IMR-90 (cell line): ENCODE measurements around the gene CD276. TPM values are rescaled to one million over a fixed set of nuclear protein-coding genes. Genes with fewer than 3 reads are reported as not detected.

Experiments used
- ATAC-seq: fragments of 200-7000 bp; cut with Tn5 transposase; 2 replicates; pipeline ENCODE4 v1.9.1; 2020; ENCODE audit warnings: low read depth, mild to moderate bottlenecking, moderate library complexity
- BruUV-seq: library from RNA; stranded (reverse); fragments of 400-500 nt; replicated peaks from 2 replicates; lab custom pipeline; 2021; lab: Mats Ljungman, UMichigan
- CTCF ChIA-PET: fragments of 300-600 bp; formaldehyde crosslinking; extraction: SDS; loops from one replicate; lab custom pipeline; 2021; ENCODE audit warnings: antibody characterized with exemption; lab: Yijun Ruan, JAX
- POLR2A ChIA-PET: fragments of 300-600 bp; sonication (Branson Sonifier 250); formaldehyde crosslinking; loops from one replicate; lab custom pipeline; 2022; ENCODE audit warnings: antibody characterized with exemption; ENCODE audit not compliant: unreplicated experiment; lab: Charles Lee
- DNase-seq: peaks from one replicate; pipeline ENCODE4 v3.0.0; 2013
- H2AFZ ChIP-seq: replicated peaks from 2 replicates; pipeline ENCODE3; 2013; ENCODE audit warnings: low read length, mild to moderate bottlenecking; ENCODE audit not compliant: poor library complexity
- H2AK5ac ChIP-seq: 2 replicates; pipeline ENCODE4 v1.6.1; 2013; ENCODE audit warnings: low read depth, low read length, inconsistent platforms
- H2AK9ac ChIP-seq: replicated peaks from 2 replicates; pipeline ENCODE3; 2013; ENCODE audit warnings: mild to moderate bottlenecking, low read depth, low read length, moderate library complexity; ENCODE audit not compliant: poor library complexity
- H2BK120ac ChIP-seq: 2 replicates; pipeline ENCODE4 v1.6.1; 2013; ENCODE audit warnings: low read depth, low read length, inconsistent platforms
- H2BK15ac ChIP-seq: 3 replicates; pipeline ENCODE4 v1.6.1; 2013; ENCODE audit warnings: low read depth, low read length, inconsistent platforms
- H2BK20ac ChIP-seq: 2 replicates; pipeline ENCODE4 v1.6.1; 2013; ENCODE audit warnings: low read depth, mild to moderate bottlenecking, inconsistent platforms, low read length, moderate library complexity
- H2BK5ac ChIP-seq: 2 replicates; pipeline ENCODE4 v1.6.1; 2013; ENCODE audit warnings: mild to moderate bottlenecking, low read depth, low read length, inconsistent platforms; ENCODE audit not compliant: poor library complexity, severe bottlenecking
- H3K14ac ChIP-seq: replicated peaks from 2 replicates; pipeline ENCODE4 v1.6.1; 2013; ENCODE audit warnings: low read depth, low read length, inconsistent platforms
- H3K18ac ChIP-seq: 2 replicates; pipeline ENCODE4 v1.6.1; 2013; ENCODE audit warnings: low read depth, low read length, control low read depth
- H3K23ac ChIP-seq: 2 replicates; pipeline ENCODE4 v1.6.1; 2013; ENCODE audit warnings: low read depth, low read length, inconsistent platforms
- H3K27ac ChIP-seq: 2 replicates; pipeline ENCODE4 v1.5.1; 2013; ENCODE audit warnings: mild to moderate bottlenecking, control low read depth, low read length; ENCODE audit not compliant: insufficient read depth
- H3K27me3 ChIP-seq: 2 replicates; pipeline ENCODE4 v1.6.1; 2013; ENCODE audit warnings: low read length; ENCODE audit not compliant: control insufficient read depth, insufficient read depth
- H3K36me3 ChIP-seq: 2 replicates; pipeline ENCODE4 v1.6.1; 2013; ENCODE audit warnings: low read length, mixed read lengths; ENCODE audit not compliant: control insufficient read depth, insufficient read depth
- H3K4ac ChIP-seq: 2 replicates; pipeline ENCODE4 v1.6.1; 2013; ENCODE audit warnings: low read depth, low read length, inconsistent platforms
- H3K4me1 ChIP-seq: 2 replicates; pipeline ENCODE4 v1.6.1; 2013; ENCODE audit warnings: low read length, mixed read lengths; ENCODE audit not compliant: control insufficient read depth, insufficient read depth
- H3K4me2 ChIP-seq: 2 replicates; pipeline ENCODE4 v1.6.1; 2013; ENCODE audit warnings: low read depth, mild to moderate bottlenecking, control low read depth, low read length, moderate library complexity
- H3K4me3 ChIP-seq: 2 replicates; pipeline ENCODE4 v1.5.1; 2013; ENCODE audit warnings: low read depth, mild to moderate bottlenecking, control low read depth, low read length, moderate library complexity; ENCODE audit not compliant: insufficient read depth
- H3K56ac ChIP-seq: 2 replicates; pipeline ENCODE4 v1.6.1; 2013; ENCODE audit warnings: low read length, inconsistent platforms; ENCODE audit not compliant: insufficient read depth; ENCODE audit errors: extremely low read depth
- H3K79me1 ChIP-seq, 2 experiments: 2 replicates each; pipeline ENCODE4 v1.6.1; 2013; ENCODE audit warnings: low read length in 2 of 2, inconsistent platforms in 1 of 2, low read depth in 1 of 2
- H3K9ac ChIP-seq: 2 replicates; pipeline ENCODE4 v1.6.1; 2013; ENCODE audit warnings: low read depth, low read length, control low read depth
- H3K9me1 ChIP-seq: 2 replicates; pipeline ENCODE4 v1.6.1; 2013; ENCODE audit warnings: low read length, inconsistent platforms; ENCODE audit not compliant: insufficient read depth
- H3K9me3 ChIP-seq: 2 replicates; pipeline ENCODE4 v1.6.1; 2013; ENCODE audit warnings: low read length; ENCODE audit not compliant: control insufficient read depth, insufficient read depth
- H4K20me1 ChIP-seq: 2 replicates; pipeline ENCODE4 v1.6.1; 2013; ENCODE audit warnings: low read length, inconsistent platforms; ENCODE audit not compliant: insufficient read depth
- H4K5ac ChIP-seq: 2 replicates; pipeline ENCODE4 v1.6.1; 2013; ENCODE audit warnings: mild to moderate bottlenecking, low read depth, low read length, control low read depth
- H4K8ac ChIP-seq, 2 experiments: 2 replicates each; pipeline ENCODE4 v1.6.1; 2013; ENCODE audit warnings: low read depth in 2 of 2, low read length in 2 of 2, control low read depth in 1 of 2, inconsistent platforms in 1 of 2
- H4K91ac ChIP-seq: 2 replicates; pipeline ENCODE4 v1.6.1; 2013; ENCODE audit warnings: low read depth, low read length, inconsistent platforms; ENCODE audit not compliant: insufficient read depth
- MAZ ChIP-seq: IDR thresholded peaks from 2 replicates; pipeline ENCODE4 v1.6.1; 2012; ENCODE audit warnings: low read depth, mild to moderate bottlenecking, low read length, improper control_type of control experiment, moderate library complexity, borderline replicate concordance
- RCOR1 ChIP-seq: IDR thresholded peaks from 2 replicates; pipeline ENCODE4 v1.6.1; 2012; ENCODE audit warnings: mild to moderate bottlenecking, low read length, improper control_type of control experiment; ENCODE audit not compliant: insufficient replicate concordance
- WGBS, 2 experiments: methylation state at CpG; one replicate each; pipeline versions ENCODE4 v1.1.5 to v1.1.7; 2013; ENCODE audit warnings: missing lambda C conversion rate in 2 of 2; ENCODE audit not compliant: insufficient read length in 1 of 2; ENCODE audit errors: extremely low coverage in 2 of 2; 5-methylcytosine and 5-hydroxymethylcytosine counted together
- dilution Hi-C: fragments of 300-500 bp; cut with HindIII; formaldehyde crosslinking; loops from one replicate; pipeline ENCODE4 v1.14.3; 2018; ENCODE audit warnings: low sequenced_read_pairs; ENCODE audit not compliant: unreplicated experiment
- in situ Hi-C: fragments of 300-500 bp; cut with MboI; formaldehyde crosslinking; loops from 3 replicates; pipeline ENCODE4 v1.14.3; 2019; ENCODE audit warnings: low sequenced_read_pairs, inconsistent platforms, mixed read lengths
- intact Hi-C: fragments of 100-400 bp; cut with micrococcal nuclease; formaldehyde crosslinking; loops from 2 replicates; pipeline ENCODE4 v1.10.0; 2022
- polyA plus RNA-seq, 3 experiments: library from polyadenylated mRNA; depleted of rRNA; stranded (reverse); fragments of >200 nt; gene quantifications; 2 replicates each; pipeline ENCODE4 v1.2.3, GENCODE V29; 2012; ENCODE audit warnings: low replicate concordance in 1 of 3
- total RNA-seq: library from RNA; depleted of rRNA; stranded (reverse); fragments of >200 nt; gene quantifications from 2 replicates; pipeline ENCODE4 v1.2.3, GENCODE V29; 2012
- TF ChIP-seq, protein P1 (sequence below): conservative IDR thresholded peaks from 2 replicates; pipeline ENCODE4 v1.5.1; 2012; ENCODE audit warnings: mild to moderate bottlenecking, low read depth, low read length, improper control_type of control experiment

CD276 gene
- total and polyA plus RNA-seq, 2 of the 4 experiments (the other 2 are of a cell fraction) = 30.8 to 149 TPM

DNA sequence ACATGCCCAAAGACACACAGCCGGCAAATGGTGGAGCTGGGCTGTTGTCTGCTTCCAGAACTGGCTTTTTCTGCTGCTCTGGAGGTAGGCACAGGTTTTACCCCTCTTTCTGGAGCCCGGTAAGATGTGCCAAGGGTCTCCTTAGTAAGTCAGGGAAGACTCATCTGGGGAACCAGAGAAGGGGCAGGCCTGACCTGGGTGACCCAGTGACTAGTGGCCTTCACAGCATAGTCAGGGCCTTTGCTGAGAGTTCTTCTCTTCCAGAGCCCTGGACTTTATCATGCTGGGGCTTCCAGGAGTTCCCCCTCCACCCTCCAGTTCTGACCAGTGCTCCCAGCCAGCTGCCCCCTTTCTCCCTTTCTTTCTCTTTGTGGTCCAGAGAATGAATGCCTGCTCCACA lies 3.2 kb downstream of the CD276 start (continued):
- TF ChIP-seq, protein P1, sequence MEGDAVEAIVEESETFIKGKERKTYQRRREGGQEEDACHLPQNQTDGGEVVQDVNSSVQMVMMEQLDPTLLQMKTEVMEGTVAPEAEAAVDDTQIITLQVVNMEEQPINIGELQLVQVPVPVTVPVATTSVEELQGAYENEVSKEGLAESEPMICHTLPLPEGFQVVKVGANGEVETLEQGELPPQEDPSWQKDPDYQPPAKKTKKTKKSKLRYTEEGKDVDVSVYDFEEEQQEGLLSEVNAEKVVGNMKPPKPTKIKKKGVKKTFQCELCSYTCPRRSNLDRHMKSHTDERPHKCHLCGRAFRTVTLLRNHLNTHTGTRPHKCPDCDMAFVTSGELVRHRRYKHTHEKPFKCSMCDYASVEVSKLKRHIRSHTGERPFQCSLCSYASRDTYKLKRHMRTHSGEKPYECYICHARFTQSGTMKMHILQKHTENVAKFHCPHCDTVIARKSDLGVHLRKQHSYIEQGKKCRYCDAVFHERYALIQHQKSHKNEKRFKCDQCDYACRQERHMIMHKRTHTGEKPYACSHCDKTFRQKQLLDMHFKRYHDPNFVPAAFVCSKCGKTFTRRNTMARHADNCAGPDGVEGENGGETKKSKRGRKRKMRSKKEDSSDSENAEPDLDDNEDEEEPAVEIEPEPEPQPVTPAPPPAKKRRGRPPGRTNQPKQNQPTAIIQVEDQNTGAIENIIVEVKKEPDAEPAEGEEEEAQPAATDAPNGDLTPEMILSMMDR = no peak

DNA sequence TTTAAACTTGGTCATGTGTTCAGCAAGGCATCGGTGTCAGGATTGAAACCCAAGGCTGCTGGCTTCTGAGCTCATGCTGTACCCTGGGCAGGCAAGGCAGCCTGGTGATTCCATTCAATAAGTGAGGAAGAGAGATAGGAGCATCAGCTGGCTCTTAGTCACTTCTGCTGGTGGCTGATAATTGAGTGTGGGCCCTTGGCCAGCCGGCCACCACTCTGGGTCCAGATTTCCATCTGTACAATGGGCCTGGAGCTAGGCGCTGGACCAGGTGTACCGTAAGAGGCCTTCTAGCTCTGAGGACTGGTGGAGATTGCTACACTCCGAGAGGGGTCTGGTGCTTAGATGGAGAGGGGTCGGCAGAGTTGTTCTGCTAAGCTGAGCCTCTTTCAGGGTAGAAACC lies 4.3 kb downstream of the CD276 start:
- no peak overlapping the region for H2BK15ac ChIP-seq

More for the DNA sequence above, 4.3 kb downstream of the CD276 start:
- Histone ChIP-seq H3K4me3 (no peak overlapping the region), H2AK5ac (peak overlapping the region; percentile 30; the same call in 1 of the 2 replicates), H3K27me3 (no peaks in the 10 kb centered on the region), H3K79me1 (peaks cover 8 to 80% of the 10 kb centered on the region in 2 experiments), H3K4ac (peak overlapping the region; percentile 52), H3K27ac (peak overlapping the region; percentile 51), H4K91ac (no peak overlapping the region), H3K36me3 (no peaks in the 10 kb centered on the region), H2BK5ac (peak overlapping the region; percentile 15), H2BK20ac (peak overlapping the region; percentile 41; the same call in 1 of the 2 replicates), H3K4me2 (no peak overlapping the region), H3K9me3 (no peaks in the 10 kb centered on the region), H3K9me1 (peaks cover 57% of the 10 kb centered on the region), H2AK9ac (peak overlapping the region; percentile 58), H4K8ac (peak overlapping the region in 1 of 2 experiments; percentile 28; a peak in 1 of 4 replicates), H4K20me1 (peaks cover 69% of the 10 kb centered on the region), H4K5ac (no peak overlapping the region), H3K4me1 (peaks cover 42% of the 10 kb centered on the region), H3K18ac (no peak overlapping the region), H3K23ac (peak overlapping the region; percentile 29), H2BK120ac (peak overlapping the region; percentile 29; the same call in 1 of the 2 replicates), H3K56ac (no peak overlapping the region), H3K9ac (no peak overlapping the region), H2AFZ (no peak overlapping the region), H3K14ac (peak overlapping the region; percentile 14; the same call in 1 of the 2 replicates)
- in situ Hi-C loops = no loop called here
- no peak for ATAC-seq
- dilution Hi-C loops = no loop called here
- peak; percentile 52 for DNase-seq
- POLR2A ChIA-PET = no interaction called here
- CTCF ChIA-PET = no interaction called here
- BruUV-seq = no TSS peak
- TF ChIP-seq RCOR1 (peak; percentile 8), MAZ (no peak)
- 90% methylated on average over 2 of the region's 6 CpGs; no CpG with 5 or more reads in 1 of the 2 experiments for whole genome bisulfite sequencing, 2 experiments
- intact Hi-C loops = no loop called here
